ENCODE results near the gene CDH4.

The CDH4 gene

GRCh38 chr20:61571916-61572711 lies 320.1 kb downstream of the CDH4 start:
- DNase-seq (ENCODE audit: low read depth in 1 of 2, low spot score in 1 of 2): no peak

- no peak for DNase-seq (ENCODE audit: low read depth in 1 of 2, low spot score in 1 of 2)
These were observed 320.7 kb downstream of the CDH4 start for GRCh38 chr20:61572789-61573188.

GRCh38 chr20:61573415-61574305 lies 321.6 kb downstream of the CDH4 start:
- no peak for DNase-seq (ENCODE audit: low read depth in 1 of 2, low spot score in 1 of 2)

GRCh38 chr20:61575151-61575937 lies 323.3 kb downstream of the CDH4 start:
- DNase-seq (ENCODE audit: low read depth in 1 of 2, low spot score in 1 of 2): no peak

- DNase-seq (ENCODE audit: low read depth in 1 of 2, low spot score in 1 of 2): no peak
These were observed 324.3 kb downstream of the CDH4 start for GRCh38 chr20:61576372-61576771.

GRCh38 chr20:61577065-61577464 lies 325.0 kb downstream of the CDH4 start:
- no peak for DNase-seq (ENCODE audit: low read depth in 1 of 2, low spot score in 1 of 2)

GRCh38 chr20:61579908-61580307 lies 327.8 kb downstream of the CDH4 start:
- DNase-seq (ENCODE audit: low read depth in 1 of 2, low spot score in 1 of 2): no peak

GRCh38 chr20:61580958-61581824 lies 329.1 kb downstream of the CDH4 start:
- no peak for DNase-seq (ENCODE audit: low read depth in 1 of 2, low spot score in 1 of 2)

- no peak for DNase-seq (ENCODE audit: low read depth in 1 of 2, low spot score in 1 of 2)
These were observed 329.7 kb downstream of the CDH4 start for GRCh38 chr20:61581825-61582188.

- DNase-seq (ENCODE audit: low read depth in 1 of 2, low spot score in 1 of 2): no peak
These were observed 330.3 kb downstream of the CDH4 start for GRCh38 chr20:61582196-61582923.

GRCh38 chr20:61583356-61583755 lies 331.3 kb downstream of the CDH4 start:
- no peak for DNase-seq (ENCODE audit: low read depth in 1 of 2, low spot score in 1 of 2)

GRCh38 chr20:61584851-61585250 lies 332.8 kb downstream of the CDH4 start:
- DNase-seq (ENCODE audit: low read depth in 1 of 2, low spot score in 1 of 2): no peak

GRCh38 chr20:61585764-61586163 lies 333.7 kb downstream of the CDH4 start:
- DNase-seq (ENCODE audit: low read depth in 1 of 2, low spot score in 1 of 2): no peak

- no peak for DNase-seq (ENCODE audit: low read depth in 1 of 2, low spot score in 1 of 2)
These were observed 335.0 kb downstream of the CDH4 start for GRCh38 chr20:61587036-61587435.

- no peak for DNase-seq (ENCODE audit: low read depth in 1 of 2, low spot score in 1 of 2)
These were observed 335.7 kb downstream of the CDH4 start for GRCh38 chr20:61587681-61588289.

- DNase-seq (ENCODE audit: low read depth in 1 of 2, low spot score in 1 of 2): no peak
These were observed 336.6 kb downstream of the CDH4 start for GRCh38 chr20:61588411-61589385.

GRCh38 chr20:61590236-61590635 lies 338.2 kb downstream of the CDH4 start:
- DNase-seq (ENCODE audit: low read depth in 1 of 2, low spot score in 1 of 2): no peak

- DNase-seq (ENCODE audit: low read depth in 1 of 2, low spot score in 1 of 2): no peak
These were observed 341.5 kb downstream of the CDH4 start for GRCh38 chr20:61593516-61593915.

Data from stimulated activated CD4-positive, alpha-beta T cell treated with anti-CD3 and anti-CD28 coated beads, Interleukin-15, amount 100 ng/mL, for 1 hour (primary cell).